H1 (cell line): ENCODE data around the gene DIPK2A. TPM values are rescaled to one million over a fixed set of nuclear protein-coding genes. Genes with fewer than 3 reads are reported as not detected.

ENCODE experiments used
- CTCF ChIA-PET: fragments of 300-600 bp; sonication (Branson Sonifier 250); formaldehyde crosslinking; loops from one replicate; lab custom pipeline; 2021; ENCODE audit not compliant: partially characterized antibody; lab: Charles Lee
- POLR2A ChIA-PET: fragments of 300-600 bp; sonication (Branson Sonifier 250); formaldehyde crosslinking; loops from one replicate; lab custom pipeline; 2021; ENCODE audit warnings: inconsistent platforms; ENCODE audit not compliant: partially characterized antibody; lab: Charles Lee
- DNase-seq, 2 experiments: peaks; one replicate each; pipeline versions ENCODE4 v3.0.0 to v3.0.0-alpha.2; 2010 to 2022; ENCODE audit warnings: low spot score in 2 of 2, low read depth in 1 of 2, mixed read lengths in 1 of 2
- FAIRE-seq: peaks from 2 replicates; lab custom pipeline; 2011; peaks lifted over from hg19 to GRCh38; lab: Jason Lieb, UNC
- H2AFZ ChIP-seq: 2 replicates; pipeline ENCODE4 v1.8.1; 2012; ENCODE audit warnings: low read length, inconsistent platforms
- H2AK5ac ChIP-seq: 2 replicates; pipeline ENCODE4 v1.6.1; 2013; ENCODE audit warnings: low read depth, low read length
- H2BK120ac ChIP-seq: replicated peaks from 2 replicates; pipeline ENCODE3; 2013; ENCODE audit warnings: low read depth, low read length, inconsistent platforms
- H2BK12ac ChIP-seq: 2 replicates; pipeline ENCODE4 v1.6.1; 2013; ENCODE audit warnings: low read depth, low read length
- H2BK15ac ChIP-seq: 2 replicates; pipeline ENCODE4 v1.6.1; 2013; ENCODE audit warnings: low read length
- H2BK20ac ChIP-seq: 2 replicates; pipeline ENCODE4 v1.6.1; 2013; ENCODE audit warnings: low read length
- H2BK5ac ChIP-seq: 2 replicates; pipeline ENCODE4 v1.6.1; 2013; ENCODE audit warnings: low read depth, low read length
- H3K14ac ChIP-seq: 2 replicates; pipeline ENCODE4 v1.6.1; 2013; ENCODE audit warnings: inconsistent platforms; ENCODE audit not compliant: insufficient read length
- H3K18ac ChIP-seq: 2 replicates; pipeline ENCODE4 v1.6.1; 2013; ENCODE audit warnings: low read length; ENCODE audit errors: extremely low read depth
- H3K23ac ChIP-seq: 2 replicates; pipeline ENCODE4 v1.6.1; 2013; ENCODE audit warnings: inconsistent platforms; ENCODE audit not compliant: insufficient read length
- H3K23me2 ChIP-seq: 2 replicates; pipeline ENCODE4 v1.6.1; 2013; ENCODE audit warnings: low read depth, low read length
- H3K27ac ChIP-seq: 2 replicates; pipeline ENCODE4 v1.6.1; 2011; ENCODE audit warnings: low read depth, low read length, inconsistent platforms
- H3K27me3 ChIP-seq, 4 experiments: replicated peaks in 1 of 4; 1 replicate in 1 of 4; 2 replicates in 3 of 4; pipeline versions ENCODE4 v1.6.1 to v1.8.1; 2011 to 2013; ENCODE audit warnings: low read length in 3 of 4, mild to moderate bottlenecking in 3 of 4, inconsistent platforms in 2 of 4, mixed read lengths in 2 of 4, moderate library complexity in 1 of 4; ENCODE audit not compliant: control insufficient read depth in 3 of 4, insufficient read depth in 3 of 4; ENCODE audit errors: extremely low read depth in 1 of 4
- H3K36me3 ChIP-seq, 4 experiments: 2 replicates each; pipeline versions ENCODE4 v1.6.1 to v1.8.1; 2011 to 2013; ENCODE audit warnings: mild to moderate bottlenecking in 4 of 4, low read length in 3 of 4, moderate library complexity in 2 of 4, control low read depth in 1 of 4, inconsistent platforms in 1 of 4; ENCODE audit not compliant: insufficient read depth in 4 of 4, control insufficient read depth in 2 of 4
- H3K4ac ChIP-seq: replicated peaks from 2 replicates; pipeline ENCODE3; 2013; ENCODE audit warnings: low read length, low read depth, mixed read lengths, inconsistent platforms; ENCODE audit not compliant: insufficient read length
- H3K4me1 ChIP-seq, 4 experiments: replicated peaks in 1 of 4; 1 replicate in 1 of 4; 2 replicates in 3 of 4; pipeline versions ENCODE4 v1.6.1 to v1.8.1; 2011 to 2013; ENCODE audit warnings: low read length in 3 of 4, inconsistent platforms in 2 of 4, mixed read lengths in 1 of 4; ENCODE audit not compliant: insufficient read depth in 4 of 4, control insufficient read depth in 3 of 4
- H3K4me2 ChIP-seq, 2 experiments: 2 replicates each; pipeline versions ENCODE4 v1.6.1 to v1.8.1; 2011 to 2013; ENCODE audit warnings: low read depth in 2 of 2, low read length in 2 of 2, control low read depth in 1 of 2, inconsistent platforms in 1 of 2, mild to moderate bottlenecking in 1 of 2; ENCODE audit not compliant: insufficient read depth in 1 of 2
- H3K4me3 ChIP-seq, 4 experiments: fragments of 200-600, 300-600 bp in 1 of 4; sonication (generic), shearing (Covaris generic), sonication (Bioruptor Twin) in 1 of 4; 2 replicates each; pipeline versions ENCODE4 v1.5.1 to v1.8.1; 2011 to 2016; ENCODE audit warnings: low read length in 4 of 4, low read depth in 3 of 4, control low read depth in 2 of 4, inconsistent platforms in 2 of 4, mild to moderate bottlenecking in 2 of 4, mixed read lengths in 1 of 4, moderate library complexity in 1 of 4; ENCODE audit not compliant: insufficient read depth in 2 of 4; ENCODE audit errors: extremely low read depth in 1 of 4
- H3K56ac ChIP-seq: replicated peaks from 2 replicates; pipeline ENCODE3; 2013; ENCODE audit warnings: low read depth, mild to moderate bottlenecking, mixed read lengths, low read length, inconsistent platforms; ENCODE audit not compliant: insufficient read length
- H3K79me1 ChIP-seq: 2 replicates; pipeline ENCODE4 v1.6.1; 2013; ENCODE audit warnings: low read depth, low read length, control low read depth
- H3K79me2 ChIP-seq, 2 experiments: 2 replicates each; pipeline versions ENCODE4 v1.6.1 to v1.8.1; 2012 to 2013; ENCODE audit warnings: low read length in 2 of 2, mild to moderate bottlenecking in 2 of 2, inconsistent platforms in 1 of 2; ENCODE audit not compliant: insufficient read depth in 2 of 2, control insufficient read depth in 1 of 2
- H3K9ac ChIP-seq, 4 experiments: replicated peaks in 1 of 4; 1 replicate in 1 of 4; 2 replicates in 3 of 4; pipeline versions ENCODE4 v1.6.1 to v1.8.1; 2011 to 2013; ENCODE audit warnings: low read depth in 3 of 4, low read length in 3 of 4, control low read depth in 2 of 4, mild to moderate bottlenecking in 2 of 4, moderate library complexity in 2 of 4, inconsistent platforms in 1 of 4; ENCODE audit errors: extremely low read depth in 1 of 4
- H3K9me3 ChIP-seq, 2 experiments: 2 replicates each; pipeline versions ENCODE4 v1.6.1 to v1.8.1; 2012 to 2013; ENCODE audit warnings: mild to moderate bottlenecking in 2 of 2, moderate library complexity in 2 of 2, control low read depth in 1 of 2, inconsistent platforms in 1 of 2, low read depth in 1 of 2, low read length in 1 of 2, mixed read lengths in 1 of 2; ENCODE audit not compliant: insufficient read depth in 2 of 2
- H4K20me1 ChIP-seq, 2 experiments: replicated peaks in 1 of 2; 2 replicates each; pipeline versions ENCODE3 to v1.8.1; 2011 to 2013; ENCODE audit warnings: inconsistent platforms in 2 of 2, low read length in 2 of 2, mild to moderate bottlenecking in 1 of 2; ENCODE audit not compliant: insufficient read depth in 2 of 2, control insufficient read depth in 1 of 2
- H4K5ac ChIP-seq: 2 replicates; pipeline ENCODE4 v1.6.1; 2013; ENCODE audit warnings: low read length, low read depth, mixed read lengths, inconsistent platforms; ENCODE audit not compliant: insufficient read length
- H4K8ac ChIP-seq: 2 replicates; pipeline ENCODE4 v1.8.0; 2013; ENCODE audit warnings: mild to moderate bottlenecking, moderate library complexity, low read length, inconsistent platforms; ENCODE audit not compliant: insufficient read depth; ENCODE audit errors: extremely low read depth
- H4K91ac ChIP-seq: replicated peaks from 2 replicates; pipeline ENCODE3; 2013; ENCODE audit warnings: low read length, mixed read lengths, inconsistent platforms; ENCODE audit not compliant: insufficient read length
- ASH2L ChIP-seq: fragments of 200-600, 300-600 bp; sonication (generic); IDR thresholded peaks from one replicate; pipeline ENCODE4 v1.7.1; 2017; ENCODE audit warnings: low read length
- E2F6 ChIP-seq: IDR thresholded peaks from 2 replicates; pipeline ENCODE4 v1.6.1; 2012; ENCODE audit warnings: inconsistent platforms
- RAD21 ChIP-seq, 2 experiments: IDR thresholded peaks in 1 of 2; conservative IDR thresholded peaks in 1 of 2; 2 replicates each; pipeline ENCODE4 v1.6.1; 2011; ENCODE audit warnings: low read depth in 2 of 2, low read length in 2 of 2, improper control_type of control experiment in 1 of 2, inconsistent platforms in 1 of 2, mild to moderate bottlenecking in 1 of 2, moderate library complexity in 1 of 2
- RBBP5 ChIP-seq: IDR thresholded peaks from 2 replicates; pipeline ENCODE4 v1.7.1; 2012; ENCODE audit warnings: low read depth, mild to moderate bottlenecking, inconsistent platforms, low read length, moderate library complexity, borderline replicate concordance
- SIN3A ChIP-seq, 2 experiments: IDR thresholded peaks in 1 of 2; conservative IDR thresholded peaks in 1 of 2; 2 replicates each; pipeline ENCODE4 v1.6.1; 2011 to 2012; ENCODE audit warnings: low read length in 2 of 2, improper control_type of control experiment in 1 of 2, low read depth in 1 of 2, mild to moderate bottlenecking in 1 of 2
- SIX5 ChIP-seq: IDR thresholded peaks from 2 replicates; pipeline ENCODE4 v1.6.1; 2011; ENCODE audit warnings: mild to moderate bottlenecking, low read depth, low read length
- SP4 ChIP-seq: IDR thresholded peaks from 2 replicates; pipeline ENCODE4 v1.6.1; 2012; ENCODE audit warnings: low read length, inconsistent platforms
- TAF1 ChIP-seq: IDR thresholded peaks from 2 replicates; pipeline ENCODE4 v1.6.1; 2011; ENCODE audit warnings: mild to moderate bottlenecking, low read depth, low read length
- WGBS, 2 experiments: shearing (Covaris generic) in 1 of 2; methylation state at CpG; one replicate each; pipeline versions ENCODE4 v1.1.6 to v1.1.7; 2013 to 2015; ENCODE audit warnings: low lambda C conversion rate in 2 of 2, mixed read lengths in 2 of 2, inconsistent platforms in 1 of 2, low coverage in 1 of 2, missing lambda C conversion rate in 1 of 2; ENCODE audit not compliant: insufficient replicate concordance in 2 of 2, insufficient coverage in 1 of 2, insufficient read length in 1 of 2; ENCODE audit errors: extremely low coverage in 1 of 2, missing lambda C conversion rate in 1 of 2; 5-methylcytosine and 5-hydroxymethylcytosine counted together
- polyA plus RNA-seq, 7 experiments: library from polyadenylated mRNA; depleted of rRNA in 3 of 7; stranded (reverse) in 5 of 7; unstranded in 2 of 7; fragments of >200 nt in 5 of 7; fragments of 200-250 nt in 2 of 7; gene quantifications; 1 replicate in 5 of 7; 2 replicates in 1 of 7; 4 replicates in 1 of 7; pipeline versions ENCODE4 v1.2.1 to v1.2.3, GENCODE V29; 2011 to 2013; ENCODE audit warnings: missing spikeins in 2 of 7, mixed read lengths in 2 of 7
- total RNA-seq: library from RNA; stranded (reverse); fragmentation: NEBNext Ultra II Directional; extraction: Animal tissue kit (Norgen Biotek cat#: 25700); gene quantifications from 2 replicates; pipeline ENCODE4 v1.2.1, GENCODE V29; 2021
- TF ChIP-seq, protein P1 (sequence below): IDR thresholded peaks from 2 replicates; pipeline ENCODE4 v1.6.1; 2012; ENCODE audit warnings: inconsistent platforms

DIPK2A gene
- total and polyA plus RNA-seq, 2 of the 8 experiments (the other 6 are each of a cell fraction or from before 2014, with no cell fraction given) = 18.4 to 28.7 TPM

- Histone ChIP-seq H2BK5ac (peak overlapping the region; percentile 100; the same call in 1 of the 2 replicates), H3K23me2 (peaks cover 13% of the 10 kb centered on the region), H4K8ac (peak overlapping the region; percentile 90), H3K27ac (peak overlapping the region; percentile 92; the same call in 1 of the 2 replicates), H2BK12ac (peak overlapping the region; percentile 71; the same call in 1 of the 2 replicates), H2AFZ (no peak overlapping the region), H2AK5ac (no peak overlapping the region), H3K56ac (peak overlapping the region; percentile 77), H3K79me2 (peaks cover 4 to 47% of the 10 kb centered on the region in 2 experiments; a peak in 3 of 4 replicates), H3K18ac (peak overlapping the region; percentile 56), H3K4ac (peak overlapping the region; percentile 83), H3K4me3 (peak overlapping the region; percentile 87 to 97 (median 92)), H2BK120ac (no peak overlapping the region), H3K4me2 (peak overlapping the region; percentile 87 to 90), H3K23ac (no peak overlapping the region), H4K5ac (peak overlapping the region; percentile 94), H3K36me3 (no peaks in the 10 kb centered on the region), H3K14ac (no peak overlapping the region), H4K91ac (peak overlapping the region; percentile 84), H3K27me3 (no peaks in the 10 kb centered on the region), H3K4me1 (peaks cover 0 to 4% (median 0%) of the 10 kb centered on the region in 4 experiments; a peak in 3 of 7 replicates), H3K9me3 (no peaks in the 10 kb centered on the region), H2BK20ac (no peak overlapping the region), H4K20me1 (peaks cover 4 to 6% of the 10 kb centered on the region in 2 experiments), H2BK15ac (peak overlapping the region; percentile 81; the same call in 1 of the 2 replicates), H3K79me1 (0 out of 2 replicates have a peak, but pooled peaks cover 3% of the 10 kb centered on the region), H3K9ac (peak overlapping the region; percentile 57 to 95 (median 87))
- DNase-seq (peak; percentile 9 to 76), FAIRE-seq (no peak)
- CTCF ChIA-PET = interaction anchor here (1.0 to 2.0 kb wide), 13 partner anchors 9 to 797 kb away, joined by 3 to 14 read pairs (median 4); no protein-coding TSS in a partner anchor
- 2% methylated on average over 46 of the region's 83 CpGs; no CpG with 5 or more reads in 1 of the 2 experiments for WGBS, 2 experiments
- POLR2A ChIA-PET = interaction anchor here (0.5 to 3.4 kb wide), 23 partner anchors 8 to 1152 kb away, joined by 3 to 13 read pairs (median 3); partner anchors contain the start of gene U2SURP
- peak; percentile 75 for TF ChIP-seq E2F6
- TF ChIP-seq RAD21 (IDR thresholded peaks at IDR 0.05 in 1 of 2, conservative IDR thresholded peaks at IDR 0.05 in 1 of 2; ENCODE audit: low read depth in 2 of 2, low read length in 2 of 2) = peak; percentile 47 to 50; a peak in 3 of 4 replicates
- TF ChIP-seq ASH2L = peak; percentile 85
- TF ChIP-seq SIX5 = no peak
- peak; percentile 83; the same call in 1 of the 2 replicates for TF ChIP-seq RBBP5
- 0 out of 4 replicates have a peak, but pooled peaks of 1 of the 2 experiments have one; percentile 59 for TF ChIP-seq SIN3A (conservative IDR thresholded peaks at IDR 0.05 in 1 of 2, IDR thresholded peaks at IDR 0.05 in 1 of 2; ENCODE audit: low read depth in 1 of 2, low read length in 2 of 2)
- TF ChIP-seq SP4 = no peak
- TF ChIP-seq, protein P1, sequence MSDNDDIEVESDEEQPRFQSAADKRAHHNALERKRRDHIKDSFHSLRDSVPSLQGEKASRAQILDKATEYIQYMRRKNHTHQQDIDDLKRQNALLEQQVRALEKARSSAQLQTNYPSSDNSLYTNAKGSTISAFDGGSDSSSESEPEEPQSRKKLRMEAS = peak; percentile 82
- peak; percentile 52; the same call in 1 of the 2 replicates for TF ChIP-seq TAF1
These were observed 1.1 kb downstream of the DIPK2A start for GRCh38 chr3:143972505-143973258.
